22Rv1 (cell line): ENCODE measurements around the gene DROSHA.

ENCODE experiments used
- H3K27ac ChIP-seq: fragments of 450-650 bp; 2 replicates; pipeline ENCODE4 v1.5.1; 2017
- ZFX ChIP-seq: fragments of 450-650 bp; IDR thresholded peaks from 2 replicates; pipeline ENCODE4 v1.6.1; 2017; ENCODE audit warnings: antibody characterized with exemption, borderline replicate concordance
- TF ChIP-seq, protein P1 (sequence below): fragments of 450-650 bp; IDR thresholded peaks from 2 replicates; pipeline ENCODE4 v1.5.1; 2017; ENCODE audit warnings: mild to moderate bottlenecking

The DROSHA gene

GRCh38 chr5:31393126-31393525 lies 138.8 kb downstream of the DROSHA start:
- no peak for TF ChIP-seq ZFX
- TF ChIP-seq, protein P1, sequence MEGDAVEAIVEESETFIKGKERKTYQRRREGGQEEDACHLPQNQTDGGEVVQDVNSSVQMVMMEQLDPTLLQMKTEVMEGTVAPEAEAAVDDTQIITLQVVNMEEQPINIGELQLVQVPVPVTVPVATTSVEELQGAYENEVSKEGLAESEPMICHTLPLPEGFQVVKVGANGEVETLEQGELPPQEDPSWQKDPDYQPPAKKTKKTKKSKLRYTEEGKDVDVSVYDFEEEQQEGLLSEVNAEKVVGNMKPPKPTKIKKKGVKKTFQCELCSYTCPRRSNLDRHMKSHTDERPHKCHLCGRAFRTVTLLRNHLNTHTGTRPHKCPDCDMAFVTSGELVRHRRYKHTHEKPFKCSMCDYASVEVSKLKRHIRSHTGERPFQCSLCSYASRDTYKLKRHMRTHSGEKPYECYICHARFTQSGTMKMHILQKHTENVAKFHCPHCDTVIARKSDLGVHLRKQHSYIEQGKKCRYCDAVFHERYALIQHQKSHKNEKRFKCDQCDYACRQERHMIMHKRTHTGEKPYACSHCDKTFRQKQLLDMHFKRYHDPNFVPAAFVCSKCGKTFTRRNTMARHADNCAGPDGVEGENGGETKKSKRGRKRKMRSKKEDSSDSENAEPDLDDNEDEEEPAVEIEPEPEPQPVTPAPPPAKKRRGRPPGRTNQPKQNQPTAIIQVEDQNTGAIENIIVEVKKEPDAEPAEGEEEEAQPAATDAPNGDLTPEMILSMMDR, result no peak
- H3K27ac ChIP-seq, result no peak overlapping the region

GRCh38 chr5:31392061-31392460 lies 139.8 kb downstream of the DROSHA start:
- no peak overlapping the region for H3K27ac ChIP-seq
- no peak for TF ChIP-seq ZFX
- TF ChIP-seq, protein P1, result no peak

GRCh38 chr5:31390256-31390655 lies 141.6 kb downstream of the DROSHA start:
- no peak for TF ChIP-seq ZFX
- no peak overlapping the region for H3K27ac ChIP-seq

DNA sequence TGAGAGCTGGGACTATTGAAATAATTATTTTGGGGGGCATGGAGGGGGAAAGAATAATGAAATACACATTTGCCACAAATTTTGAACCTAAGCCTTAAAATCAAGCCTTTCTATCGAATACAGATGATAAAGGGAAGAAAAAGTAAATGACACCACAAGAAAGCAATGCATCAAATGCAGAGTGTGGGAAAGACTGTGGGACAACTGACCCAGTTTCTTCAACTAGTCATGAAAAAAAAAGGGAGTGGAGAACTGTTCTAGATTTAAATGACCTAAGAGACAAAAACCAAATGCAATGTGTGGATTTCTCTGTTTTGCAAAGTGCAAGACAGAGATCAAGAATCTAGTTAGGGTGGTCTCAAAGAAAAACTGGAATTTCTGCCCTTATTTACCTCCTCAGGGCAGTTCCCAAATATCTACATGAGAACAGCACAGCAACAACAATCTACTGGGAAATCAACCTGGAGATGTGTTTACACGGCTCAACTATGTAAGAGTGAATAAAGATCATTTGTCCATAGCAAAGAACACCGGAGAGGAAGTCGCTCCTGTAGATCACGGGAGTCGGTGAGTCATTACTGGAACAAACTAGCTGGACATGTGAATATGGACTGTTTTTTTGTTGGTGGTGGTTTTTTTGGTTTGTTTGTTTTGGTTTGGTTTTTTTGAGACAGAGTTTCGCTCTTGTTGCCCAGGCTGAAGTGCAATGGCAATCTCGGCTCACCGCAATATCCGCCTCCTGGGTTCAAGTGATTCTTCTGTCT lies 145.9 kb downstream of the DROSHA start:
- TF ChIP-seq ZFX, result no peak
- TF ChIP-seq, protein P1, result no peak
- H3K27ac ChIP-seq, result no peak overlapping the region

GRCh38 chr5:31383734-31384133 lies 148.2 kb downstream of the DROSHA start:
- H3K27ac ChIP-seq, result no peak overlapping the region
- TF ChIP-seq, protein P1, result no peak
- TF ChIP-seq ZFX, result no peak

DNA sequence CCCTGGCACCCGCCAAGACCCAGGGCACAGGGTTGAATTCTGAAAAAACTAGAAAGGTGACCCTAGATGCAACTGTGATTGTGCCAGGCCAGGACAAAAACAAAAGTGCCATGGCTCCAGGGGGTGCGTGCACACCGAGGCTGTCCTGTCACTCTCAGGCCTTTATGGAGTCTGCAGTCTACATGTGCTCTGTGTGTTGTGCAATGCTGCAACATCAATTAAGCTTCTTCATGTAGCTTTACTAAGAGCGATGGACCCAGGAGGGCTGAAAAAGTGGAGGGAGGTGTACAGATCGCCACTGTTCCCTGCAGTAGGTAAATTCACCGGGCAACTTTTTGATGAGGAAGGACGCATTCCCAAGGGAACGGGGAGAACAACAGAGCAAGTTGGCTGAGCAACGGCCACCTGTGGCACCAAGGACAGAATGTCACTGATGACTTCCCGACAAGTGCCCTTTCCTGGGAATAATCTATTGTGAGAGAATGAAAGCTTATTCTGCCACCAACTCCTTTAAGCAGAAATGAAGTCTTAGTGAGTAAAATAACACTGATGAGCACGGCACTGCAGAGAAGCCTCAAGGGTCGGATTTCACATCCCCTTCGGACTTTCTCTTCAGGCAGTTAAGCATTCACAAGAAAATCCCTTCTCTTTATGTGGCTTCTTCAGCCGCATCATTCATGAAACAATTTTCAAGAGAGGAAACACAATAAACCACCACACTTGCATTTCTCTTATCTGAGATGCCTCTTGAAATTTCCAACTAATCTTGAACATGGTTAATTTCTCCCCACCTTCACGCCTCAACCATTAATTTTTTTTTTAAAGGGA lies 149.6 kb downstream of the DROSHA start:
- TF ChIP-seq ZFX, result no peak
- TF ChIP-seq, protein P1, result no peak

GRCh38 chr5:31381299-31381698 lies 150.6 kb downstream of the DROSHA start:
- no peak for TF ChIP-seq ZFX
- TF ChIP-seq, protein P1, result no peak
- no peak overlapping the region for H3K27ac ChIP-seq

More for the DNA sequence above, 149.6 kb downstream of the DROSHA start:
- no peak overlapping the region for H3K27ac ChIP-seq
